Liver (tissue), 3 donors: ENCODE results near the gene FOXF2.

Experiments
- EGR1 ChIP-seq, 2 donors: IDR thresholded peaks; 2 replicates each; pipeline ENCODE4 v1.6.1; 2016 to 2018; ENCODE audit warnings: antibody characterized with exemption in 2 of 2, low read depth in 2 of 2
- FOXA1 ChIP-seq: IDR thresholded peaks from 2 replicates; pipeline ENCODE4 v1.6.1; 2016; ENCODE audit warnings: antibody characterized with exemption
- GABPA ChIP-seq, 2 donors: IDR thresholded peaks in 1 of 2; conservative IDR thresholded peaks in 1 of 2; 2 replicates each; pipeline ENCODE4 v1.6.1; 2016; ENCODE audit warnings: antibody characterized with exemption in 2 of 2, mild to moderate bottlenecking in 1 of 2, moderate library complexity in 1 of 2
- HNF4G ChIP-seq: IDR thresholded peaks from 2 replicates; pipeline ENCODE4 v1.6.1; 2016; ENCODE audit warnings: antibody characterized with exemption
- JUND ChIP-seq, 2 donors: IDR thresholded peaks; 2 replicates each; pipeline ENCODE4 v1.6.1; 2016; ENCODE audit warnings: antibody characterized with exemption in 2 of 2
- RAD21 ChIP-seq, 2 donors: IDR thresholded peaks; 2 replicates each; pipeline ENCODE4 v1.6.1; 2016; ENCODE audit warnings: antibody characterized with exemption in 2 of 2, mild to moderate bottlenecking in 2 of 2
- RXRA ChIP-seq, 2 donors: IDR thresholded peaks; 2 replicates each; pipeline ENCODE4 v1.6.1; 2017 to 2018; ENCODE audit warnings: antibody characterized with exemption in 2 of 2, mild to moderate bottlenecking in 1 of 2
- SP1 ChIP-seq: IDR thresholded peaks from 2 replicates; pipeline ENCODE4 v1.6.1; 2018; ENCODE audit warnings: antibody characterized with exemption, mild to moderate bottlenecking
- TAF1 ChIP-seq: conservative IDR thresholded peaks from 2 replicates; pipeline ENCODE4 v1.6.1; 2016; ENCODE audit warnings: antibody characterized with exemption, mild to moderate bottlenecking
- YY1 ChIP-seq: IDR thresholded peaks from 2 replicates; pipeline ENCODE4 v1.6.1; 2016; ENCODE audit warnings: antibody characterized with exemption, mild to moderate bottlenecking
- TF ChIP-seq, protein P1 (sequence below): IDR thresholded peaks from 2 replicates; pipeline ENCODE4 v1.6.1; 2016; ENCODE audit warnings: antibody characterized with exemption
- TF ChIP-seq, protein P2 (sequence below): fragments of 150-350 bp; IDR thresholded peaks from 2 replicates; pipeline ENCODE4 v1.5.1; 2017; ENCODE audit warnings: improper control_type of control experiment, low read depth, low read length; ENCODE audit not compliant: missing input control
- TF ChIP-seq, protein P3 (sequence below): IDR thresholded peaks from 2 replicates; pipeline ENCODE4 v1.6.1; 2016; ENCODE audit warnings: antibody characterized with exemption, mild to moderate bottlenecking
- donor health status: healthy.
- donor health status: healthy.

DNA sequence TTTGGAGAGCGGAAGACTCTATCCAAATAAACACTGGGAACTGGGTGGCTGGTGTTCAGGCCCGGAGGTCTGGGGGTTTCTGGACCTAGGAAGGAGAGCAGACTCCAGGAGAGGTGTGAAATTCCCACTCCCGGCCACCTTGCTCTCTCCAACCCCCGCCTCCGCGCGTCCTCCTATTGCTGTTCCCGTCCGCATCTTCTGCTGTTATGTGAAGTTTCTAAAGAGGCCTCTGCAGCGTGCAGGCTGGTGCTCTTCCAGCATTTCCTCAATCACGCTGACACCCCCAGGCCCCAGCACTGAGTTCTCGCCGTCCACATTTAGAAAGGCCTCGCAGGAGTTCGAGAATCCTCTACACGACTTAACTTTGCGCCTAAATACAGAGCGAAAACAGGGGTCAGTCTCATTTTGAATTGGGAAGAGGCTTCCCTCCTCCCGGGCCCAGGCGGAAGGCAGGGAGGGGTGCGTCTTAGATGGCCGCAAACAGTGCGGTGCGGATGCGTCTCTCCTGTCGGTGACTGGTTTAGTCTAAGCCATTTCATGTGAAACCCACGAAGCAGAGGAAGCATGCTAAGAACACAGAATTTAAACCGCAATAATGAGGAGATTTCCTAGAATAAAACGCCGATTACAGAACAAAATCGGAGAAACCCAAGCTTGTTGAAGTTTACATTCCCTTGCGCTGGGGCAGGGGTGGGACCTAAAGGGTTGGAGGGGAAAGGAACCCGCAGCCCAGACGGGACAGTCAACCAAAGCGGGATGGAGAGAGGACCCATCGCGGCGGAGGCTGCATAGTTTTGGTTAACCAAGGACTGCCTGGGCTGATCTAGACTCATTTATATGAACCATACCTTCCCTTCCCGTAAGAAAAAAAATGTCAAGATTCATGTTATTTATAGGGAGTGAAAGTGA, 4.0 kb upstream of the FOXF2 start:
- TF ChIP-seq, protein P1, sequence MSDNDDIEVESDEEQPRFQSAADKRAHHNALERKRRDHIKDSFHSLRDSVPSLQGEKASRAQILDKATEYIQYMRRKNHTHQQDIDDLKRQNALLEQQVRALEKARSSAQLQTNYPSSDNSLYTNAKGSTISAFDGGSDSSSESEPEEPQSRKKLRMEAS: no peak
- TF ChIP-seq TAF1 (no peak), EGR1 (IDR thresholded peaks at IDR 0.05; ENCODE audit: low read depth in 2 of 2) (no peak), JUND (IDR thresholded peaks at IDR 0.05) (no peak), RXRA (IDR thresholded peaks at IDR 0.05) (no peak), GABPA (IDR thresholded peaks at IDR 0.05 in 1 of 2, conservative IDR thresholded peaks at IDR 0.05 in 1 of 2) (no peak), RAD21 (IDR thresholded peaks at IDR 0.05) (no peak), SP1 (no peak), FOXA1 (no peak), YY1 (no peak), HNF4G (no peak)
- TF ChIP-seq, protein P2, sequence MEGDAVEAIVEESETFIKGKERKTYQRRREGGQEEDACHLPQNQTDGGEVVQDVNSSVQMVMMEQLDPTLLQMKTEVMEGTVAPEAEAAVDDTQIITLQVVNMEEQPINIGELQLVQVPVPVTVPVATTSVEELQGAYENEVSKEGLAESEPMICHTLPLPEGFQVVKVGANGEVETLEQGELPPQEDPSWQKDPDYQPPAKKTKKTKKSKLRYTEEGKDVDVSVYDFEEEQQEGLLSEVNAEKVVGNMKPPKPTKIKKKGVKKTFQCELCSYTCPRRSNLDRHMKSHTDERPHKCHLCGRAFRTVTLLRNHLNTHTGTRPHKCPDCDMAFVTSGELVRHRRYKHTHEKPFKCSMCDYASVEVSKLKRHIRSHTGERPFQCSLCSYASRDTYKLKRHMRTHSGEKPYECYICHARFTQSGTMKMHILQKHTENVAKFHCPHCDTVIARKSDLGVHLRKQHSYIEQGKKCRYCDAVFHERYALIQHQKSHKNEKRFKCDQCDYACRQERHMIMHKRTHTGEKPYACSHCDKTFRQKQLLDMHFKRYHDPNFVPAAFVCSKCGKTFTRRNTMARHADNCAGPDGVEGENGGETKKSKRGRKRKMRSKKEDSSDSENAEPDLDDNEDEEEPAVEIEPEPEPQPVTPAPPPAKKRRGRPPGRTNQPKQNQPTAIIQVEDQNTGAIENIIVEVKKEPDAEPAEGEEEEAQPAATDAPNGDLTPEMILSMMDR: no peak
- TF ChIP-seq, protein P3, sequence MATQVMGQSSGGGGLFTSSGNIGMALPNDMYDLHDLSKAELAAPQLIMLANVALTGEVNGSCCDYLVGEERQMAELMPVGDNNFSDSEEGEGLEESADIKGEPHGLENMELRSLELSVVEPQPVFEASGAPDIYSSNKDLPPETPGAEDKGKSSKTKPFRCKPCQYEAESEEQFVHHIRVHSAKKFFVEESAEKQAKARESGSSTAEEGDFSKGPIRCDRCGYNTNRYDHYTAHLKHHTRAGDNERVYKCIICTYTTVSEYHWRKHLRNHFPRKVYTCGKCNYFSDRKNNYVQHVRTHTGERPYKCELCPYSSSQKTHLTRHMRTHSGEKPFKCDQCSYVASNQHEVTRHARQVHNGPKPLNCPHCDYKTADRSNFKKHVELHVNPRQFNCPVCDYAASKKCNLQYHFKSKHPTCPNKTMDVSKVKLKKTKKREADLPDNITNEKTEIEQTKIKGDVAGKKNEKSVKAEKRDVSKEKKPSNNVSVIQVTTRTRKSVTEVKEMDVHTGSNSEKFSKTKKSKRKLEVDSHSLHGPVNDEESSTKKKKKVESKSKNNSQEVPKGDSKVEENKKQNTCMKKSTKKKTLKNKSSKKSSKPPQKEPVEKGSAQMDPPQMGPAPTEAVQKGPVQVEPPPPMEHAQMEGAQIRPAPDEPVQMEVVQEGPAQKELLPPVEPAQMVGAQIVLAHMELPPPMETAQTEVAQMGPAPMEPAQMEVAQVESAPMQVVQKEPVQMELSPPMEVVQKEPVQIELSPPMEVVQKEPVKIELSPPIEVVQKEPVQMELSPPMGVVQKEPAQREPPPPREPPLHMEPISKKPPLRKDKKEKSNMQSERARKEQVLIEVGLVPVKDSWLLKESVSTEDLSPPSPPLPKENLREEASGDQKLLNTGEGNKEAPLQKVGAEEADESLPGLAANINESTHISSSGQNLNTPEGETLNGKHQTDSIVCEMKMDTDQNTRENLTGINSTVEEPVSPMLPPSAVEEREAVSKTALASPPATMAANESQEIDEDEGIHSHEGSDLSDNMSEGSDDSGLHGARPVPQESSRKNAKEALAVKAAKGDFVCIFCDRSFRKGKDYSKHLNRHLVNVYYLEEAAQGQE: no peak
